ENCODE results near the gene MYBPC1.

GRCh38 chr12:101685092-101685491 lies 90.3 kb downstream of the MYBPC1 start:
- TF ChIP-seq, protein P1, sequence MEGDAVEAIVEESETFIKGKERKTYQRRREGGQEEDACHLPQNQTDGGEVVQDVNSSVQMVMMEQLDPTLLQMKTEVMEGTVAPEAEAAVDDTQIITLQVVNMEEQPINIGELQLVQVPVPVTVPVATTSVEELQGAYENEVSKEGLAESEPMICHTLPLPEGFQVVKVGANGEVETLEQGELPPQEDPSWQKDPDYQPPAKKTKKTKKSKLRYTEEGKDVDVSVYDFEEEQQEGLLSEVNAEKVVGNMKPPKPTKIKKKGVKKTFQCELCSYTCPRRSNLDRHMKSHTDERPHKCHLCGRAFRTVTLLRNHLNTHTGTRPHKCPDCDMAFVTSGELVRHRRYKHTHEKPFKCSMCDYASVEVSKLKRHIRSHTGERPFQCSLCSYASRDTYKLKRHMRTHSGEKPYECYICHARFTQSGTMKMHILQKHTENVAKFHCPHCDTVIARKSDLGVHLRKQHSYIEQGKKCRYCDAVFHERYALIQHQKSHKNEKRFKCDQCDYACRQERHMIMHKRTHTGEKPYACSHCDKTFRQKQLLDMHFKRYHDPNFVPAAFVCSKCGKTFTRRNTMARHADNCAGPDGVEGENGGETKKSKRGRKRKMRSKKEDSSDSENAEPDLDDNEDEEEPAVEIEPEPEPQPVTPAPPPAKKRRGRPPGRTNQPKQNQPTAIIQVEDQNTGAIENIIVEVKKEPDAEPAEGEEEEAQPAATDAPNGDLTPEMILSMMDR (tag by site-specific recombination; IDR thresholded peaks at IDR 0.05): no peak
- no peak for TF ChIP-seq ZNF501 (tag by site-specific recombination; IDR thresholded peaks at IDR 0.05)
- TF ChIP-seq ZNF571 (tag by site-specific recombination; IDR thresholded peaks at IDR 0.05): no peak
- no peak for TF ChIP-seq ZNF121 (tag by site-specific recombination; IDR thresholded peaks at IDR 0.05)
- no peak for TF ChIP-seq ZNF521 (tag by site-specific recombination; IDR thresholded peaks at IDR 0.05)
- no peak for TF ChIP-seq ZNF366 (tag by site-specific recombination; conservative IDR thresholded peaks at IDR 0.05)

All from HEK293 (cell line).